Skin of body (tissue), 2 donors: ENCODE data around the gene CD180. TPM values are rescaled to one million over a fixed set of nuclear protein-coding genes. Genes with fewer than 3 reads are reported as not detected.
"Not testable (repeated sequence)": the region's sequence is repeated elsewhere in the genome, so short reads cannot be mapped to it uniquely, and the experiment has no call there.

Experiments used
- DNase-seq: peaks from one replicate; lab custom pipeline; 2025; lab: John Stamatoyannopoulos, UW
- total RNA-seq: library from RNA; depleted of rRNA; stranded (reverse); fragments of >200 nt; gene quantifications from one replicate; pipeline ENCODE4 v1.2.3, GENCODE V29; 2014

CD180 gene
- total RNA-seq, 1 donor from 2014 or later = 1.2 TPM

- DNase-seq = no peak
These were observed 6.7 kb downstream of the CD180 start for GRCh38 chr5:67189931-67190330.

GRCh38 chr5:67189079-67189354 lies 7.6 kb downstream of the CD180 start:
- DNase-seq = no peak

GRCh38 chr5:67188274-67189078 lies 8.1 kb downstream of the CD180 start:
- DNase-seq = no peak

GRCh38 chr5:67187006-67187715 lies 9.4 kb downstream of the CD180 start:
- DNase-seq = no peak

GRCh38 chr5:67183859-67184258 lies 12.7 kb downstream of the CD180 start:
- DNase-seq = no peak

- no peak for DNase-seq
These were observed 14.3 kb downstream of the CD180 start for GRCh38 chr5:67182301-67182790.

- no peak for DNase-seq
These were observed 14.9 kb downstream of the CD180 start for GRCh38 chr5:67181648-67182221.

- DNase-seq = no peak
These were observed 16.8 kb downstream of the CD180 start for GRCh38 chr5:67179697-67180361.

- DNase-seq = no peak
These were observed 17.6 kb downstream of the CD180 start for GRCh38 chr5:67178966-67179365.

- DNase-seq = no peak
These were observed 18.5 kb downstream of the CD180 start for GRCh38 chr5:67178085-67178484.

GRCh38 chr5:67176936-67177335 lies 19.7 kb downstream of the CD180 start:
- DNase-seq = no peak

GRCh38 chr5:67173959-67174358 lies 22.6 kb downstream of the CD180 start:
- DNase-seq = no peak

GRCh38 chr5:67173351-67173750 lies 23.2 kb downstream of the CD180 start:
- DNase-seq = not testable (repeated sequence)

- no peak for DNase-seq
These were observed 25.8 kb downstream of the CD180 start for GRCh38 chr5:67170767-67171166.

- DNase-seq = no peak
These were observed 28.5 kb downstream of the CD180 start for GRCh38 chr5:67168069-67168468.

GRCh38 chr5:67166460-67167285 lies 29.9 kb downstream of the CD180 start:
- DNase-seq = no peak

- peak; percentile 59 for DNase-seq
These were observed 30.8 kb downstream of the CD180 start for GRCh38 chr5:67165526-67166459.

GRCh38 chr5:67164856-67165525 lies 31.6 kb downstream of the CD180 start:
- no peak for DNase-seq

- DNase-seq = no peak
These were observed 32.6 kb downstream of the CD180 start for GRCh38 chr5:67163863-67164595.
